Measurements from ENCODE around the gene IL17RD. TPM values are rescaled to one million over a fixed set of nuclear protein-coding genes. Genes with fewer than 3 reads are reported as not detected.

Gene IL17RD
- total RNA-seq, 1 experiment from 2014 or later, result 31.7 TPM

DNA sequence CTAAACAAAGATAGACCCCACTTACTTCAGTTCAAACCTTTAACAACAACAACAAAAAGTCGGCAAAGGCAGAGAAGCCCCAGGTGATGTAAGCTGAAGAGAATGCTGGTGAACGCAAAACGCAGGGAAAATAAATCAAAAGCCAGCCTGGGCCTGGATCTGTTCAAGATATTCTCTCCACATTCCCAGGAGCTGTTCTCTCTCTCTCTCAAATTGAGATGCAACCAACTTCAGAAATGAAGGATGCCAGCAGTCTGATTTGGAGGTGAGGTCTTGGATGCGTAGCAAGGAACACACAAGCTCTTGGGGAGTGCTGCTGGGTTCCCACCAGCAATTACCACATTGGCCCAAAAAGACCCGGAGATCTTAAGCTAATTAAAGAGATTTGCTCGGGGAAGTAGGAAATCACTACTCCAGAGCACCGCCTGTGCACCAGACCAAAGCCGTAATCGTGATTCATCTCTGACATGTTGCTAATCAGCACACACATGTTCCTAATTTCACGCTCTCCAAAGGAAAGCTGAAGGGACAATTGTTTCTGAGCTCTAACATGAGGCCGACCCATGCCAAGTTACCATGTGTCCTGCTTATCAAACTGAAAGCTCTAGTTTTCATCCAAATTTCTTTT is 37.1 kb downstream of the IL17RD start:
- no peak overlapping the region for H2BK5ac ChIP-seq (ENCODE audit: insufficient read length, low read length)
- no peaks in the 10 kb centered on the region for H3K9me3 ChIP-seq (ENCODE audit: control insufficient read depth, low read depth, low read length)
- peaks cover 44% of the 10 kb centered on the region for H3K4me1 ChIP-seq (ENCODE audit: insufficient read depth, low read length)
- no peak overlapping the region for H3K23ac ChIP-seq (ENCODE audit: insufficient read length, low read depth, low read length)
- TF ChIP-seq, protein P1, sequence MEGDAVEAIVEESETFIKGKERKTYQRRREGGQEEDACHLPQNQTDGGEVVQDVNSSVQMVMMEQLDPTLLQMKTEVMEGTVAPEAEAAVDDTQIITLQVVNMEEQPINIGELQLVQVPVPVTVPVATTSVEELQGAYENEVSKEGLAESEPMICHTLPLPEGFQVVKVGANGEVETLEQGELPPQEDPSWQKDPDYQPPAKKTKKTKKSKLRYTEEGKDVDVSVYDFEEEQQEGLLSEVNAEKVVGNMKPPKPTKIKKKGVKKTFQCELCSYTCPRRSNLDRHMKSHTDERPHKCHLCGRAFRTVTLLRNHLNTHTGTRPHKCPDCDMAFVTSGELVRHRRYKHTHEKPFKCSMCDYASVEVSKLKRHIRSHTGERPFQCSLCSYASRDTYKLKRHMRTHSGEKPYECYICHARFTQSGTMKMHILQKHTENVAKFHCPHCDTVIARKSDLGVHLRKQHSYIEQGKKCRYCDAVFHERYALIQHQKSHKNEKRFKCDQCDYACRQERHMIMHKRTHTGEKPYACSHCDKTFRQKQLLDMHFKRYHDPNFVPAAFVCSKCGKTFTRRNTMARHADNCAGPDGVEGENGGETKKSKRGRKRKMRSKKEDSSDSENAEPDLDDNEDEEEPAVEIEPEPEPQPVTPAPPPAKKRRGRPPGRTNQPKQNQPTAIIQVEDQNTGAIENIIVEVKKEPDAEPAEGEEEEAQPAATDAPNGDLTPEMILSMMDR (conservative IDR thresholded peaks at IDR 0.05), result no peak
- H2BK12ac ChIP-seq (ENCODE audit: insufficient read length, low read depth, low read length), result peak overlapping the region; percentile 19
- H3K27ac Mint-ChIP-seq, result peak overlapping the region in 1 of 3 experiments; percentile 10; a peak in 3 of 7 replicates
- no peaks in the 10 kb centered on the region for H3K9me3 Mint-ChIP-seq
- H3K4me2 ChIP-seq (ENCODE audit: insufficient read depth, insufficient read length, low read length), result no peak overlapping the region
- H3K4me3 Mint-ChIP-seq, result peak overlapping the region in 1 of 2 experiments; percentile 54; a peak in 2 of 5 replicates
- H3K18ac ChIP-seq (ENCODE audit: insufficient read length, low read depth, low read length), result no peak overlapping the region
- no peak for DNase-seq
- H3K36me3 Mint-ChIP-seq (ENCODE audit: insufficient read depth in 1 of 3, low read depth in 3 of 3), result peaks cover 0 to 13% (median 5%) of the 10 kb centered on the region in 3 experiments; a peak in 4 of 7 replicates
- no peak overlapping the region for H4K5ac ChIP-seq (ENCODE audit: insufficient read length, low read depth, low read length)
- peaks cover 16% of the 10 kb centered on the region; the same call in 1 of the 2 replicates for H3K79me2 ChIP-seq (ENCODE audit: insufficient read depth, low read length)
- H3K79me1 ChIP-seq (ENCODE audit: insufficient read depth, low read depth, low read length, poor library complexity, severe bottlenecking), result no peaks in the 10 kb centered on the region
- H4K8ac ChIP-seq (replicated peaks; ENCODE audit: insufficient read length, low read depth, low read length), result no peak overlapping the region
- no CpG with 5 or more reads among the region's 11 CpGs for WGBS (ENCODE audit: extremely low coverage, insufficient read length, low lambda C conversion rate)
- H2AFZ ChIP-seq (ENCODE audit: low read length), result no peak overlapping the region
- H3K4me1 Mint-ChIP-seq, result peaks cover 70 to 76% of the 10 kb centered on the region in 2 experiments
- no peak overlapping the region for H3K9ac ChIP-seq (ENCODE audit: extremely low read depth, insufficient read length, low read length)
- H3K27me3 Mint-ChIP-seq (ENCODE audit: low read depth), result peaks cover 41% of the 10 kb centered on the region
- no peaks in the 10 kb centered on the region for H3K23me2 ChIP-seq (ENCODE audit: insufficient read length, low read depth, low read length, poor library complexity, severe bottlenecking)
- H2AK5ac ChIP-seq (ENCODE audit: insufficient read length, low read length), result no peak overlapping the region
- H2BK15ac ChIP-seq (ENCODE audit: low read depth, low read length), result no peak overlapping the region
- no peak overlapping the region for H2BK120ac ChIP-seq (ENCODE audit: low read depth, low read length, poor library complexity, severe bottlenecking)
- peaks cover 12% of the 10 kb centered on the region; the same call in 1 of the 2 replicates for H3K27me3 ChIP-seq (ENCODE audit: insufficient read depth, low read length)
- H3K56ac ChIP-seq (ENCODE audit: insufficient read length, low read depth, low read length), result no peak overlapping the region
- no peak overlapping the region for H3K27ac ChIP-seq (ENCODE audit: insufficient read length, low read depth, low read length)
- H4K91ac ChIP-seq (ENCODE audit: insufficient read length, low read depth, low read length), result no peak overlapping the region
- no peaks in the 10 kb centered on the region for H4K20me1 ChIP-seq (ENCODE audit: control insufficient read depth, insufficient read depth, insufficient read length)
- H2BK20ac ChIP-seq (ENCODE audit: low read depth, low read length, poor library complexity, severe bottlenecking), result no peak overlapping the region
- H3K14ac ChIP-seq (ENCODE audit: insufficient read depth, low read length), result no peak overlapping the region
- H3T11ph ChIP-seq (ENCODE audit: low read length), result no peak overlapping the region
- no peak overlapping the region for H3K4ac ChIP-seq (ENCODE audit: low read depth, low read length)
